NCI-H524 (cell line): Measurements from ENCODE around the gene IL19.

ENCODE experiments used
- DNase-seq, 2 experiments: peaks; one replicate each; lab custom pipeline; 2025; lab: John Stamatoyannopoulos, UW

The IL19 gene

GRCh38 chr1:206800891-206801290, 30.3 kb downstream of the IL19 start:
- no peak for DNase-seq

GRCh38 chr1:206801467-206801866, 30.9 kb downstream of the IL19 start:
- DNase-seq, result no peak

GRCh38 chr1:206802401-206802800, 31.8 kb downstream of the IL19 start:
- DNase-seq, result no peak

DNA sequence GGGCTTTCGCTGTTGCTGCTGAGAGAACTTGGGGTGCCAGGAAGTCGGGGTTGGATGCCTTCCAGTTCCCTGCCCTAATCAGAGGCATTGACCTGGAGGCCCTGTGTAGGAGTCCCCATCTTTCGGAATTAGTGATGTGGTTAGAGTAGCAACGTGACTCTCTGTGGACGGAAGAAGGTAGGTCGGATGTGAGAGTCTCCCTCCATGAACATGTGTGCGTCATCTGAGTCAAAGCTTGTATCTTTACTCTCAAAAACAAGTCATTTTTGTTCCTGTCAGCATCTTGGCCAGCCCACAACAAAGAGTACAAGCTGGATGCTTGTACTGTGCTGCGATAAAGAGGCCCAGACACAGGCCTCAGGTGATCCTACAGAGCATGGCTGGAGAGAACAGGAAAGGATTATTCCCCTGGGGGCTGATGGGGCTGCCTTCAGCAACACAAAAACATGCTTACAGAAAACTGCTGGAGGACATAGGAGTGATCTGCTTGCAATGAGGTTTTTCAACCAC, 32.7 kb downstream of the IL19 start:
- DNase-seq, result no peak

GRCh38 chr1:206804156-206804737, 33.7 kb downstream of the IL19 start:
- DNase-seq, result no peak

DNA sequence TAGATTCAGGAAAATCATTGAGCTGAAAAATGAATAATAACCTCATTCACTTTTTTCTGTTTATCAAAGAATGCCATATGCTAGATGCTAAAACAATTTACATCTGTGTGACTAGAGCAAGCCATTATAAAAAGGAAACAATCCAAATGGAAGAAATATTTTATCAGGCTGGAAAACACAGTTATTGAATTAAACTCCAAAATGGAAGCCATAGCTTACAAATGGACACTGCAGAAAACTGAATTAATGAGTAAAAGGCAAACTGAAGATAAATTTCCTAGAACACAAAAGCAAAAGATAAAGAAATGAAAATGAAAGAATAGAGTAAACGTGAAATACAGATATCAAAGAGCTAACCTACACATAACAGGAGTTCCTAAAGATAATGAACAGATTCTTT, 34.8 kb downstream of the IL19 start:
- no peak for DNase-seq

GRCh38 chr1:206808615-206809014, 38.0 kb downstream of the IL19 start:
- DNase-seq, result peak; percentile 11 to 30

GRCh38 chr1:206809504-206810084, 39.0 kb downstream of the IL19 start:
- DNase-seq, result peak in 1 of 2 experiments; percentile 34

DNA sequence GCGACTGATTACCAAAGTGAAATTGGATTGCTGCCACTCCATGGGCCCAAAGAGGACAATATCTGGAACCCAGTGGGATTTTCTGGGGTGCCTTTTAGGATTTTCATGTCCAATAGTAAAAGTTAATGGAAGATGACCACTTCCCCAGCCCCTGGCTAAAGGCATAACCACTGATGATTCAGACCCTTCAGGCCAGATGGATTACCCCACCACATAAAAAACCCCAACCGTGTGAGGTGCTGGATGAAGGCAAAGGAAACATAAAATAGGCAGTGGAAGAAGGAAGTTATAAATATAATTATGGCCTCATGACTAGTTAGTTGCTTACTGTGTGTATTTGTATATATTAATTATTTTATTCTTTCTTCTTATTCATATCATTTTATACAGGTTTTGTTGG, 41.9 kb downstream of the IL19 start:
- DNase-seq, result no peak

- no peak for DNase-seq
Observed at GRCh38 chr1:206814716-206815341, 44.3 kb downstream of the IL19 start.

DNA sequence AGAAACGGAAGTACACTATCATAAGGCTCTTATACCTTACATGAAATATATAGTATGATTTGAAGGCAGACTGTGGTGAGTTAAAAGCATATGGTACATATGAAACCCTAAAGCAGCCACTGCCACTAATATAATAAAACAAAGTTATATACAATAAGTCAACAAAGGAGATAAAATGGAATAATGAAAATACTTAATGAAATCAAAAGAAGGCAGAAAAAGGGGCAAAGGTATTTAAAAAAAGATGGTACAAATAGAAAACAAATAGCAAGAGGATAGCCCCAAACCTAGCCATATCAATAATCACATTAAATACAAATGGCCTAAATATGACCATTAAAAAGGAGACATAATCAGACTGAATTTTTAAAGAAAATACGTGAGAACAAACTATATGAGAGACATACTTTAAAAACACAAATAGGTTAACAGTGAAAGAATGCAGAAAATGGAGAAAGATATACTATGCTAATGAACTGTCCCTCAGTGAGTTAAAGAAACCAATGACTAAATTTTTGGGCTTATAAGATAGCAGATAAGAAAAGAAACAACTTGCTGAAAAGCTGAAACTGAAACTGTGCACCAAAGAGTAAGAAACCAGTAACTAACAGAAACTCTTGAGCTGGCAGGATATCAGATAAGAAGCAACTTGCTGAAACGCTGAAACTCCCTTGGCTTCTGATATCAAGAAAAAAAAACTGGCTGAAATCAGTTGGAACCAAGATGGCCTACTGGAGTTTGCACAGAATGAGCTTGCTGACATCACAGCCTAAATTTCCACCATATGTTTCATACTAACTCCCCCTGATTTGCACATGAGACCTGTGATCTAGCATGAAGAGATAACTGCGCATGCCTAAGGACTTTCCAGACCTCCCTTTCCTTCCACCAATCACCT, 46.1 kb downstream of the IL19 start:
- DNase-seq, result no peak

DNA sequence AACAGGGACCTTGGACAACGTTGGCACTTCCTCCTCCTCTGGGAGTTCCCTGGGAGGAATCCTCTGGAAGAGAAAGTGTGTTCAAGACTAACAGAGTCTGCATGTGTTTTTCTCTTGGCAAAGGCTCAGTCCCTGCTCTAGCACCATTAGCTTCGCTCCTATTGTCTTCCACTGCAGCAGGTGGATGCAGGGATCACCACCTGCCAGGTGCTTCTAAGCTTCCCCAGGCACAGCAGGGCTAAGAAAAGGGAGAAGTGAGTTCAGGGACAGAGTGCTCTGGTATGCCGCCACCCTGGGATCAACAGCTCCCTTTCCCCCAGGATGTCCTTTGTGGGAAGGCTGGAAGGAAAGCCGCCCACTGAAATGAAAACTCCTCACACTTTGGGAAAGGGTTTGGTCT, 50.9 kb downstream of the IL19 start:
- DNase-seq, result no peak

GRCh38 chr1:206823727-206824126, 53.2 kb downstream of the IL19 start:
- no peak for DNase-seq

GRCh38 chr1:206824331-206824730, 53.8 kb downstream of the IL19 start:
- no peak for DNase-seq

- DNase-seq, result no peak
Observed at GRCh38 chr1:206826394-206826793, 55.8 kb downstream of the IL19 start.

GRCh38 chr1:206828061-206828460, 57.5 kb downstream of the IL19 start:
- peak in 1 of 2 experiments; percentile 28 for DNase-seq

GRCh38 chr1:206828765-206829164, 58.2 kb downstream of the IL19 start:
- DNase-seq, result no peak

DNA sequence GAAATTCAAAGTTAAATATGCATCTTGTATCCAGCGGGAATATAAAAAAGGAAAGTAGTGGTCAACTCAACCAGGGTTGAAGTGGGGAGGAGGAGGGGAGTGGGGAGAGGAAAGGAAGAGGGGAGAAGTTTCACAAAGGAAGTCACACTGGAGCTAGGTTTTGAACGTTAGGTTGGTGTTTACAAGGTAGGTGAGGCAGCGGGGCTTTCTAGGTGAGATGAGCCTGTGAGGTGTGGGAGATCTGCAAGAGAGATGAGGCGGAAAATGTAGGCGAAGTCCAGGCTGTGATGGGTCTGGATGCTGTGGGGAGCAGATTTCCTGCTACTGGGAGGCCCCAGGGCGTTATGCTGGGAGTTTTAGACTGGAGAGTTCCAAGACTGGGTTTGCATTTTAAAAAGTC, 58.7 kb downstream of the IL19 start:
- DNase-seq, result no peak

- DNase-seq, result no peak
Observed at GRCh38 chr1:206829875-206830274, 59.3 kb downstream of the IL19 start.

GRCh38 chr1:206831650-206832049, 61.1 kb downstream of the IL19 start:
- DNase-seq, result no peak

DNA sequence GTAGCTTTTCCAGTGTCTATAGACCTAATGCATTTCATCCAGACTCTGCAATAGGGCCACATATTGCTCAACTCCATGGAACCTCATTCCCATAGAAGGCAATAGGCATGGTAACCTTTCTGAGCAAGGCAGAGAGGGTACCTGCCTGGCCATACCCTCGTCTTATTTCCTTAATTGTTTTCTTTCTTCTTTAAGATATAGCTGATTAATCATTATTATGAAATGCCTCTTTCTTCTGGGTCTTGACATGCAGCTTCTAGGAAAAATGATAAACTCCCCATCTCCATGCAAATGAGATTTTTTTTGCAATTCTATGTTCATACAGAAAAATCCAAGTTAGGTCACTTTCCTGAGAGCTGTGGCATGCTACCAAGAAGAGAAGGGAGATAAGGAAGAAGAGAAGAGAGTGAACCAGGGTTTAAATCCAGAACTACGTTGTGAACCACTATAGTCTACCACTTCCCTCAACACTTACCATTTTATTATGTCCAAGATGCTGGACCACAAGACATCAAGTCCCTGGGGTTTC, 61.8 kb downstream of the IL19 start:
- DNase-seq, result no peak

DNA sequence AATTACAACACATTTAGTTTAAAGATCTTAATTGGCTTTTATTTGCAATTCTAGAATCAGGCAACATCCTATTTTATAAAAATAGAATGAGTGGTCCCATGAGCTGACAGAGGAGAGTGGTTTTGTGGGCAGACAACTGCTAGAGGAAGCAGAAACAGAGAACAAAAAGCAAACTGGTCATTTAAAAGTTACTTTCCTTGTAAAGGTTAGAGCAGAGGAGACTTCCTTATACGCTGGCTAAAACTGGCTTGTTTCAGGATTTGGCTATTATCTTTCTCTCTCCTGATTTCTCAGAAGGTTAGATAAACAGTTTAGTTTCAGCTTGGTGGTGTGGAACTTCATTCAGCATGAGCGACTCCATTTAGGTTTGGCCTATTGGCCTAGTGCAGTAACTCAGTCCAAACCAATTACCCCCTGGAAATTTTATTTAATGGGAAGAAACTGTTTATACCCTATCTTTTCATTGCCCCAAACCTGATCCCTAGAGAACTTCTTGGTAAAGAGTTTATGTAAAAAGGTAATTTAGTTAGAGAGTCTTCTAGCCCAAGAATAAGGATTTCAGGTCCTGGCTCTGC, 62.6 kb downstream of the IL19 start:
- no peak for DNase-seq
